MM.1S (cell line): ENCODE results near the gene SELENON.

Source experiments
- CTCF ChIP-seq: fragments of 300-600 bp; sonication (generic); IDR thresholded peaks from 2 replicates; pipeline ENCODE4 v1.5.1; 2016; ENCODE audit warnings: antibody characterized with exemption, low read length, mixed read lengths
- EZH2 ChIP-seq: fragments of 300-600 bp; sonication (generic); optimal IDR thresholded peaks from 2 replicates; pipeline ENCODE3; 2017; ENCODE audit warnings: low read depth, mild to moderate bottlenecking, antibody characterized with exemption, low read length, mixed read lengths
- EZH2phosphoT487 ChIP-seq: fragments of 300-600 bp; sonication (generic); IDR thresholded peaks from 2 replicates; pipeline ENCODE4 v1.6.1; 2018; ENCODE audit warnings: antibody characterized with exemption, low read length

GRCh38 chr1:25867210-25867991 lies 67.4 kb downstream of the SELENON start:
- TF ChIP-seq CTCF (no peak), EZH2 (no peak), EZH2phosphoT487 (no peak)
